ENCODE results near the gene RNF151.

GRCh38 chr16:2016407-2016922 is 49.8 kb downstream of the RNF151 start:
- TF ChIP-seq CTCF (CRISPR knock-in tag; IDR thresholded peaks at IDR 0.05) (peak; percentile 79), MAX (IDR thresholded peaks at IDR 0.05) (no peak; the same call in 1 of the 2 replicates), NPAS2 (CRISPR knock-in tag; IDR thresholded peaks at IDR 0.05; ENCODE audit: borderline replicate concordance) (no peak), GABPB1 (CRISPR knock-in tag; IDR thresholded peaks at IDR 0.05) (peak; percentile 36; the same call in 1 of the 2 replicates), PPARG (CRISPR knock-in tag; conservative IDR thresholded peaks at IDR 0.05) (no peak), CSRNP2 (CRISPR knock-in tag; conservative IDR thresholded peaks at IDR 0.05; ENCODE audit: low read depth) (no peak), ZFP37 (CRISPR knock-in tag; IDR thresholded peaks at IDR 0.05; ENCODE audit: borderline replicate concordance) (no peak), POLR2A (IDR thresholded peaks at IDR 0.05; ENCODE audit: insufficient read depth in 1 of 2, low read depth in 2 of 2, low read length in 2 of 2) (no peak), MAF1 (CRISPR knock-in tag; IDR thresholded peaks at IDR 0.05; ENCODE audit: borderline replicate concordance) (no peak)

All from HepG2 (cell line).